Thyroid gland (tissue), 4 donors: ENCODE measurements around the gene KRT74.

ENCODE experiments used
- CTCF ChIP-seq, 6 experiments: fragments of 200-600 bp in 3 of 6; fragments of 450-650 bp in 3 of 6; sonication (generic) in 3 of 6; IDR thresholded peaks; one replicate each; pipeline ENCODE4 v1.5.1; 2016 to 2019; ENCODE audit warnings: antibody characterized with exemption in 6 of 6, mild to moderate bottlenecking in 2 of 6, inconsistent platforms in 1 of 6, moderate library complexity in 1 of 6
- POLR2A ChIP-seq, 2 donors: fragments of 450-650 bp; IDR thresholded peaks; one replicate each; pipeline ENCODE4 v1.6.1; 2017; ENCODE audit warnings: antibody characterized with exemption in 2 of 2, mild to moderate bottlenecking in 2 of 2, moderate library complexity in 1 of 2

- TF ChIP-seq POLR2A (IDR thresholded peaks at IDR 0.05) = no peak
- no peak for TF ChIP-seq CTCF (IDR thresholded peaks at IDR 0.05)
Observed at GRCh38 chr12:52612431-52613383, 39.1 kb upstream of the KRT74 start.
